Psoas muscle (tissue), 8 donors: ENCODE data around the gene CAMTA1. TPM values are rescaled to one million over a fixed set of nuclear protein-coding genes. Genes with fewer than 3 reads are reported as not detected.
"Not testable (repeated sequence)": the region's sequence is repeated elsewhere in the genome, so short reads cannot be mapped to it uniquely, and the experiment has no call there.

Source experiments
- ATAC-seq, 4 donors: fragments of 200-7000 bp; cut with Tn5 transposase; one replicate each; pipeline ENCODE4 v1.9.1; 2020; ENCODE audit warnings: moderate library complexity in 3 of 4, mild to moderate bottlenecking in 2 of 4
- DNase-seq, 2 donors: peaks; one replicate each; pipeline ENCODE4 v3.0.0-alpha.2; 2020
- H3K27ac ChIP-seq: fragments of 200-600 bp; one replicate; pipeline ENCODE4 v1.8.0; 2022
- H3K27me3 ChIP-seq, 3 donors: fragments of 200-600 bp in 1 of 3; one replicate each; pipeline versions ENCODE4 v1.6.1 to v1.8.0; 2013 to 2022; ENCODE audit warnings: low read length in 2 of 3, mild to moderate bottlenecking in 2 of 3, moderate library complexity in 1 of 3; ENCODE audit not compliant: insufficient read depth in 3 of 3
- H3K36me3 ChIP-seq, 2 donors: fragments of 200-600 bp in 1 of 2; one replicate each; pipeline versions ENCODE4 v1.6.1 to v1.8.0; 2013 to 2022; ENCODE audit warnings: low read depth in 1 of 2, mild to moderate bottlenecking in 1 of 2, moderate library complexity in 1 of 2; ENCODE audit not compliant: insufficient read depth in 1 of 2
- H3K4me1 ChIP-seq: fragments of 200-600 bp; one replicate; pipeline ENCODE4 v1.8.0; 2022
- H3K4me3 ChIP-seq: fragments of 200-600 bp; one replicate; pipeline ENCODE4 v1.8.0; 2022; ENCODE audit warnings: mild to moderate bottlenecking
- H3K9me3 ChIP-seq: fragments of 200-600 bp; one replicate; pipeline ENCODE4 v1.8.0; 2022
- WGBS, 3 donors: extraction: QIAGEN DNeasy Blood & Tissue Kit; methylation state at CpG; one replicate each; pipeline versions ENCODE4 v1.1.6 to v1.1.7; 2013; 5-methylcytosine and 5-hydroxymethylcytosine counted together
- intact Hi-C, 2 donors: fragments of 100-400 bp; cut with DNase I; formaldehyde crosslinking; loops; one replicate each; pipeline versions ENCODE4 v1.11.0 to v1.14.2; 2022
- polyA plus RNA-seq, 3 donors: library from polyadenylated mRNA; stranded (reverse); fragments of 200-250 nt; gene quantifications; one replicate each; pipeline ENCODE4 v1.2.3, GENCODE V29; 2013
- total RNA-seq, 4 donors: library from RNA; stranded (reverse); fragmentation: NEBNext Ultra II Directional in 2 of 4; extraction: Animal tissue kit (Norgen Biotek cat#: 25700) in 2 of 4; gene quantifications; one replicate each; pipeline versions ENCODE4 v1.2.1 to v1.2.4, GENCODE V29; 2021 to 2023
- TF ChIP-seq, protein P1 (sequence below): fragments of 200-600 bp; IDR thresholded peaks from one replicate; pipeline ENCODE4 v1.8.0; 2022; ENCODE audit warnings: antibody characterized with exemption
- donor health status: healthy with polysubstance abuse.
- donor health status: DM: no; HTN: no; CAD: no; lungs with moderate emphysema.
- donor health status: Bipolar disorder and iron deficiency.
- donor health status: healthy.
- donor health status: DM: yes; HTN: yes; CAD: no.
- donor health status: DM: no; HTN: no; CAD: no.
- donor health status: DM: no; HTN: no; CAD: no.
- donor health status: DM: yes; HTN: yes; CAD: no.

The CAMTA1 gene
- total and polyA plus RNA-seq, 7 donors, result 64.6 to 206 (median 76.5) TPM

DNA sequence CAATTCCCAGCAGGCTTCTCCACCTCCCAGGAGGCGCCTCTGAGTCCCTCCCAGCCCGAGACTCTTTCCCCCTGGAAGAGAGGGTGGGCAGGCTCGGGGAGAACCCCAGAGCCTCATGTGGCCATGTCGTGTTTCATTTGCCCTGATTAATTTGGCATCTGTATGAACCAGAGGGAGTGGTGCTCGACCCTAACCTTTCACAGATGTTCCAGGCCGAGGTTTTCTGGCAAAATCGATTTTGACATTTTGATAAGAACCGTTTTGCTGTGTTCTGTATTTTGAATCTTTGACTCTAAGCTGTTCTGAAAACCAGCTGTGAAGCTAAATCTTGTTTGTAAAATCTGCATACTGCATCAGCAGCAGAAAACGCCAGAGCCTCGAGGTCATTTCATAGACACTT lies 367.4 kb downstream of the CAMTA1 start:
- Histone ChIP-seq H3K4me3 (no peak overlapping the region), H3K9me3 (no peaks in the 10 kb centered on the region), H3K36me3 (no peaks in the 10 kb centered on the region), H3K27ac (no peak overlapping the region), H3K4me1 (peaks cover 7% of the 10 kb centered on the region), H3K27me3 (peaks cover 0 to 2% (median 0%) of the 10 kb centered on the region in 3 donors)
- 50 to 62% (median 51%) methylated on average over 10 of the region's 10 CpGs for WGBS, 3 donors
- DNase-seq (no peak), ATAC-seq (no peak)
- intact Hi-C loops, result no loop called here
- TF ChIP-seq, protein P1, sequence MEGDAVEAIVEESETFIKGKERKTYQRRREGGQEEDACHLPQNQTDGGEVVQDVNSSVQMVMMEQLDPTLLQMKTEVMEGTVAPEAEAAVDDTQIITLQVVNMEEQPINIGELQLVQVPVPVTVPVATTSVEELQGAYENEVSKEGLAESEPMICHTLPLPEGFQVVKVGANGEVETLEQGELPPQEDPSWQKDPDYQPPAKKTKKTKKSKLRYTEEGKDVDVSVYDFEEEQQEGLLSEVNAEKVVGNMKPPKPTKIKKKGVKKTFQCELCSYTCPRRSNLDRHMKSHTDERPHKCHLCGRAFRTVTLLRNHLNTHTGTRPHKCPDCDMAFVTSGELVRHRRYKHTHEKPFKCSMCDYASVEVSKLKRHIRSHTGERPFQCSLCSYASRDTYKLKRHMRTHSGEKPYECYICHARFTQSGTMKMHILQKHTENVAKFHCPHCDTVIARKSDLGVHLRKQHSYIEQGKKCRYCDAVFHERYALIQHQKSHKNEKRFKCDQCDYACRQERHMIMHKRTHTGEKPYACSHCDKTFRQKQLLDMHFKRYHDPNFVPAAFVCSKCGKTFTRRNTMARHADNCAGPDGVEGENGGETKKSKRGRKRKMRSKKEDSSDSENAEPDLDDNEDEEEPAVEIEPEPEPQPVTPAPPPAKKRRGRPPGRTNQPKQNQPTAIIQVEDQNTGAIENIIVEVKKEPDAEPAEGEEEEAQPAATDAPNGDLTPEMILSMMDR, result no peak

DNA sequence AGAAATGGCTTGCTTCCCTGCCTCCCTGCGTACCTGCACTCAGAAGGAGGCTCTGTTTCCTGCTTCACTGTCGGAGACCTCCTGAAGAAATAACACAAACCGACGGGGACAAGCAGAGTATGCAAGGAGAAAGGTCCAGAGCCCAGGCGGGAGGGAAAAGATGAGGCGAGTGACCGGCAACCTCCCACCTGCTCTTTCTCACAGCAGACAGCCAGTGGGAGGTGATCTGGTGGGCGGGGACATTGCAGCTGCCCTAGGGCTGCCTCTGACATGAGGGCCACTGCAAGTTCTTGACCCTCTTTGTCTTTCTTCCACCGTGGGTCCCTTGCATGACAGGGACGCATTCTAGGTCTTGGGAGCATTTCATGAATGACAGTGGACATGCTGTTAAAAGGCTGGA lies 368.2 kb downstream of the CAMTA1 start:
- DNase-seq, result no peak
- H3K9me3 ChIP-seq, result peaks cover 4% of the 10 kb centered on the region
- intact Hi-C loops, result no loop called here
- peaks cover 0 to 2% (median 0%) of the 10 kb centered on the region in 3 donors for H3K27me3 ChIP-seq
- H3K36me3 ChIP-seq, result no peaks in the 10 kb centered on the region
- no peak overlapping the region for H3K27ac ChIP-seq
- ATAC-seq, result no peak
- TF ChIP-seq, protein P1, result no peak
- peaks cover 7% of the 10 kb centered on the region for H3K4me1 ChIP-seq
- 66 to 69% (median 67%) methylated on average over 10 of the region's 10 CpGs for WGBS, 3 donors
- H3K4me3 ChIP-seq, result no peak overlapping the region

DNA sequence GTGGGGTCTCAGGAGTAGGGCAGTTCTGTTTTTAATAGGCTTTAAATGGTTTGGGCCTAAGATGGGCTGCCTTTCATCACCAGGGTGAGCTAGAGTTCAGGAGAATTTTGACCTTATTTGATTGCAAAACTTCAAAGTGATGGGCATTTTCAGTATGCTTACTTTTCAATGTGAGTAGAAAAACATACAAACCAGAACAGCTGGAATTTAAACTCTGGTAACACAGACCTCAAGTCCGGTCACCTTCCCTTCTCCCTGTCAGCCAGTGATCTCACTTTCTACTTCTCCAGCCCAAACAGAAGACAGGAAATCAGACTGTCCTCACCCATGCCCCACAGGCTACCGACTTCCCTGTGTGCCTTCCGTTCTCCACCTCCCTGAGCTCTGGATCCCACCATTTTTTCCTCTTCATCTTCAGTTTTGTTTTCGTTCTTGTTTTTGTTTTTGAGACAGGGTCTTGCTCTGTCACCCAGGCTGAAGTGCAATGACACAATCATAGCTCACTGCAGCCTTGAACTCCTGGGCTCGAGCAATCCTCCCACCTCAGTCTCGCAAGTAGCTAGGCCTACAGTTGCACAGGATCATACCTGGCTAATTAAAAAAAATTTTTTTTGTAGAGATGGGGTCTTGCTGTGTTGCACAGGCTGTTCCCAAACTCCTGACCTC lies 374.0 kb downstream of the CAMTA1 start:
- Histone ChIP-seq H3K27ac (no peak overlapping the region), H3K9me3 (peaks cover 4% of the 10 kb centered on the region), H3K27me3 (no peaks in the 10 kb centered on the region), H3K4me1 (no peaks in the 10 kb centered on the region), H3K4me3 (no peak overlapping the region), H3K36me3 (no peaks in the 10 kb centered on the region)
- no peak for ATAC-seq
- no peak for DNase-seq
- 69 to 74% (median 71%) methylated on average over 6 of the region's 6 CpGs for WGBS, 3 donors
- TF ChIP-seq, protein P1, result no peak
- intact Hi-C loops, result no loop called here

DNA sequence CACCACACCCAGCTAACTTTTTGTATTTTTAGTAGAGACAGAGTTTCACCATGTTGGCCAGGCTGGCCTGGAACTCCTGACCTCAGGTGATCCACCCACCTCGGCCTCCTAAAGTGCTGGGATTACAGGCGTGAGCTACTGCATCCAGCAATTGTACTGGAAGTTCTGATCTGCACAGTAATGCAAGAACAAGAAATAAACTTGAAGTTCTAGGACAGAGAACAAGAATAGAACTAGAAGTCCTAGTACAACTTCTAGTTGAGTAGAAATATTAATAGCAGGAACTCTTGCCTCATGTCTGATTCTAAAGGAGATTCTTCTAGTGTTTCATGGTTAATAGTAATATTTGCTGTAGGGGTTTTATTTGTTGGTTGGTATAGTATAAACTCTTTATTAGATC lies 383.3 kb downstream of the CAMTA1 start:
- H3K27me3 ChIP-seq, intact Hi-C loops, DNase-seq, H3K36me3 ChIP-seq, H3K4me1 ChIP-seq, H3K4me3 ChIP-seq, H3K27ac ChIP-seq, H3K9me3 ChIP-seq: not testable (repeated sequence)
- 66 to 73% (median 72%) methylated on average over 2 of the region's 2 CpGs for WGBS, 3 donors
- ATAC-seq, result peak in 1 of 4 donors; percentile 69

DNA sequence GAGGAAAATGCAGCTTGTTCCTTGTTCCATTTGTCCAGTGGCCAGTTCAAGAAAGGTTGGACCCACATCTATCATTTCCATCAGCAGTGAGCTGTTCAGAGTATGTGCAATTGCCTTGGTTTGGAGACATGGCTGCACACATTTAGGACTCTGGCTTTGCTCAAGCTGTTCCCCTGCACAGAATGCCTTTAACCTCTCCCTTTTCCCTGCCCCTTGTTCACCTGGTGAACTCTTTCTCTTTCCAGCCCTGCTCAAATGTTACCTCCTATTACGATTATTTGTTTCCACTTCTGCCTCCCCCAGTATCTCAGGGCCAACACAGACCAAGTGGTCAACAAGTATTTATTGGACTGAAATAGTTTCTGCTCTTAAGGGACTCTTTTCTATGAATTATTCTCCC lies 385.9 kb downstream of the CAMTA1 start:
- Histone ChIP-seq H3K27me3 (peaks cover 0 to 6% (median 5%) of the 10 kb centered on the region in 3 donors), H3K27ac (no peak overlapping the region), H3K36me3 (no peaks in the 10 kb centered on the region), H3K9me3 (no peaks in the 10 kb centered on the region), H3K4me1 (no peaks in the 10 kb centered on the region), H3K4me3 (no peak overlapping the region)
- 42 to 74% (median 63%) methylated on average over 1 of the region's 1 CpG for WGBS, 3 donors
- no peak for ATAC-seq
- DNase-seq, result no peak
- intact Hi-C loops, result no loop called here
- TF ChIP-seq, protein P1, result no peak
